ENCODE measurements around the gene EPHB2.

EPHB2 gene

GRCh38 chr1:22952694-22953056, 242.0 kb downstream of the EPHB2 start:
- peaks cover 35 to 75% of the 10 kb centered on the region in 2 experiments for H3K27me3 ChIP-seq (ENCODE audit: control insufficient read depth in 1 of 2, insufficient read depth in 1 of 2, low read length in 2 of 2)
- H2AFZ ChIP-seq (ENCODE audit: low read depth, low read length) = no peak overlapping the region
- H3K9ac ChIP-seq (ENCODE audit: low read length) = no peak overlapping the region
- no peak overlapping the region for H3K4ac ChIP-seq (ENCODE audit: low read depth in 1 of 2, low read length in 2 of 2)
- no peak for DNase-seq
- no peak overlapping the region for H2BK15ac ChIP-seq (ENCODE audit: low read depth, poor library complexity, severe bottlenecking)
- no peak overlapping the region for H4K8ac ChIP-seq (ENCODE audit: low read length)
- H3K79me1 ChIP-seq (replicated peaks; ENCODE audit: low read length, poor library complexity, severe bottlenecking) = no peaks in the 10 kb centered on the region
- H4K91ac ChIP-seq (ENCODE audit: low read length) = no peak overlapping the region
- 95% methylated on average over 3 of the region's 5 CpGs for WGBS
- no peak overlapping the region for H3K14ac ChIP-seq (ENCODE audit: low read length in 2 of 2)
- H3K4me3 ChIP-seq (ENCODE audit: insufficient read depth in 1 of 2, low read depth in 1 of 2, low read length in 2 of 2) = no peak overlapping the region
- H3K9me3 ChIP-seq (ENCODE audit: control insufficient read depth, low read length) = no peaks in the 10 kb centered on the region
- no peak overlapping the region for H2AK5ac ChIP-seq (ENCODE audit: low read length, severe bottlenecking)
- H3K36me3 ChIP-seq (ENCODE audit: control insufficient read depth in 1 of 2, insufficient read depth in 2 of 2, low read depth in 1 of 2, low read length in 2 of 2) = no peaks in the 10 kb centered on the region
- no peak overlapping the region for H3K4me2 ChIP-seq (ENCODE audit: low read length, poor library complexity, severe bottlenecking)
- H3K18ac ChIP-seq (ENCODE audit: low read depth in 1 of 2, low read length in 2 of 2) = no peak overlapping the region
- H3K23ac ChIP-seq (ENCODE audit: low read length in 2 of 2) = no peak overlapping the region
- H3K4me1 ChIP-seq (ENCODE audit: control insufficient read depth, insufficient read depth, low read depth, low read length) = peaks cover 6% of the 10 kb centered on the region
- H3K27ac ChIP-seq (ENCODE audit: low read length, poor library complexity, severe bottlenecking) = no peak overlapping the region
- no peak overlapping the region for H2BK5ac ChIP-seq (ENCODE audit: low read depth, low read length, poor library complexity, severe bottlenecking)
- H2BK12ac ChIP-seq (ENCODE audit: low read length in 2 of 2) = no peak overlapping the region
- H2BK120ac ChIP-seq (ENCODE audit: low read depth, low read length) = no peak overlapping the region

- no peak overlapping the region for H3K4ac ChIP-seq (ENCODE audit: low read depth in 1 of 2, low read length in 2 of 2)
- H3K4me2 ChIP-seq (ENCODE audit: low read length, poor library complexity, severe bottlenecking) = no peak overlapping the region
- H3K36me3 ChIP-seq (ENCODE audit: control insufficient read depth in 1 of 2, insufficient read depth in 2 of 2, low read depth in 1 of 2, low read length in 2 of 2) = no peaks in the 10 kb centered on the region
- H3K9me3 ChIP-seq (ENCODE audit: control insufficient read depth, low read length) = no peaks in the 10 kb centered on the region
- H2BK120ac ChIP-seq (ENCODE audit: low read depth, low read length) = no peak overlapping the region
- peak overlapping the region in 1 of 2 experiments; percentile 33 for H3K4me3 ChIP-seq (ENCODE audit: insufficient read depth in 1 of 2, low read depth in 1 of 2, low read length in 2 of 2)
- H2BK12ac ChIP-seq (ENCODE audit: low read length in 2 of 2) = no peak overlapping the region
- no peak overlapping the region for H2AK5ac ChIP-seq (ENCODE audit: low read length, severe bottlenecking)
- no peaks in the 10 kb centered on the region for H3K79me1 ChIP-seq (replicated peaks; ENCODE audit: low read length, poor library complexity, severe bottlenecking)
- H3K18ac ChIP-seq (ENCODE audit: low read depth in 1 of 2, low read length in 2 of 2) = no peak overlapping the region
- peaks cover 35 to 71% of the 10 kb centered on the region in 2 experiments for H3K27me3 ChIP-seq (ENCODE audit: control insufficient read depth in 1 of 2, insufficient read depth in 1 of 2, low read length in 2 of 2)
- no peak overlapping the region for H3K14ac ChIP-seq (ENCODE audit: low read length in 2 of 2)
- no peak overlapping the region for H4K91ac ChIP-seq (ENCODE audit: low read length)
- no peak overlapping the region for H3K9ac ChIP-seq (ENCODE audit: low read length)
- no peak overlapping the region for H4K8ac ChIP-seq (ENCODE audit: low read length)
- DNase-seq = no peak
- H2AFZ ChIP-seq (ENCODE audit: low read depth, low read length) = no peak overlapping the region
- no peak overlapping the region for H3K27ac ChIP-seq (ENCODE audit: low read length, poor library complexity, severe bottlenecking)
- H3K23ac ChIP-seq (ENCODE audit: low read length in 2 of 2) = no peak overlapping the region
- peaks cover 6% of the 10 kb centered on the region for H3K4me1 ChIP-seq (ENCODE audit: control insufficient read depth, insufficient read depth, low read depth, low read length)
- no peak overlapping the region for H2BK5ac ChIP-seq (ENCODE audit: low read depth, low read length, poor library complexity, severe bottlenecking)
- WGBS = 58% methylated on average over 92 of the region's 92 CpGs
- no peak overlapping the region for H2BK15ac ChIP-seq (ENCODE audit: low read depth, poor library complexity, severe bottlenecking)
Observed at GRCh38 chr1:22953057-22953739, 242.6 kb downstream of the EPHB2 start.

GRCh38 chr1:22953740-22954141, 243.1 kb downstream of the EPHB2 start:
- H3K27ac ChIP-seq (ENCODE audit: low read length, poor library complexity, severe bottlenecking) = no peak overlapping the region
- no peaks in the 10 kb centered on the region for H3K79me1 ChIP-seq (replicated peaks; ENCODE audit: low read length, poor library complexity, severe bottlenecking)
- no peak overlapping the region for H3K14ac ChIP-seq (ENCODE audit: low read length in 2 of 2)
- H2BK5ac ChIP-seq (ENCODE audit: low read depth, low read length, poor library complexity, severe bottlenecking) = no peak overlapping the region
- H4K91ac ChIP-seq (ENCODE audit: low read length) = no peak overlapping the region
- H2BK12ac ChIP-seq (ENCODE audit: low read length in 2 of 2) = no peak overlapping the region
- no peak overlapping the region for H3K4me3 ChIP-seq (ENCODE audit: insufficient read depth in 1 of 2, low read depth in 1 of 2, low read length in 2 of 2)
- no peak overlapping the region for H3K9ac ChIP-seq (ENCODE audit: low read length)
- no peaks in the 10 kb centered on the region for H3K36me3 ChIP-seq (ENCODE audit: control insufficient read depth in 1 of 2, insufficient read depth in 2 of 2, low read depth in 1 of 2, low read length in 2 of 2)
- H2AK5ac ChIP-seq (ENCODE audit: low read length, severe bottlenecking) = no peak overlapping the region
- H4K8ac ChIP-seq (ENCODE audit: low read length) = no peak overlapping the region
- H3K27me3 ChIP-seq (ENCODE audit: control insufficient read depth in 1 of 2, insufficient read depth in 1 of 2, low read length in 2 of 2) = peaks cover 40 to 72% of the 10 kb centered on the region in 2 experiments
- H3K23ac ChIP-seq (ENCODE audit: low read length in 2 of 2) = no peak overlapping the region
- no peak overlapping the region for H2BK120ac ChIP-seq (ENCODE audit: low read depth, low read length)
- WGBS = 47% methylated on average over 35 of the region's 38 CpGs
- no peak overlapping the region for H3K18ac ChIP-seq (ENCODE audit: low read depth in 1 of 2, low read length in 2 of 2)
- no peak overlapping the region for H3K4ac ChIP-seq (ENCODE audit: low read depth in 1 of 2, low read length in 2 of 2)
- no peaks in the 10 kb centered on the region for H3K9me3 ChIP-seq (ENCODE audit: control insufficient read depth, low read length)
- H3K4me2 ChIP-seq (ENCODE audit: low read length, poor library complexity, severe bottlenecking) = no peak overlapping the region
- H2BK15ac ChIP-seq (ENCODE audit: low read depth, poor library complexity, severe bottlenecking) = no peak overlapping the region
- DNase-seq = no peak
- H3K4me1 ChIP-seq (ENCODE audit: control insufficient read depth, insufficient read depth, low read depth, low read length) = peaks cover 6% of the 10 kb centered on the region
- no peak overlapping the region for H2AFZ ChIP-seq (ENCODE audit: low read depth, low read length)

GRCh38 chr1:22955146-22955545, 244.5 kb downstream of the EPHB2 start:
- Histone ChIP-seq H4K8ac (ENCODE audit: low read length) (no peak overlapping the region), H3K27ac (ENCODE audit: low read length, poor library complexity, severe bottlenecking) (no peak overlapping the region), H3K9me3 (ENCODE audit: control insufficient read depth, low read length) (no peaks in the 10 kb centered on the region), H3K79me1 (replicated peaks; ENCODE audit: low read length, poor library complexity, severe bottlenecking) (no peaks in the 10 kb centered on the region), H3K4me3 (ENCODE audit: insufficient read depth in 1 of 2, low read depth in 1 of 2, low read length in 2 of 2) (no peak overlapping the region), H3K9ac (ENCODE audit: low read length) (no peak overlapping the region), H2BK15ac (ENCODE audit: low read depth, poor library complexity, severe bottlenecking) (no peak overlapping the region), H2AK5ac (ENCODE audit: low read length, severe bottlenecking) (no peak overlapping the region), H3K14ac (ENCODE audit: low read length in 2 of 2) (no peak overlapping the region), H3K4me1 (ENCODE audit: control insufficient read depth, insufficient read depth, low read depth, low read length) (peaks cover 6% of the 10 kb centered on the region), H3K27me3 (ENCODE audit: control insufficient read depth in 1 of 2, insufficient read depth in 1 of 2, low read length in 2 of 2) (peaks cover 47 to 78% of the 10 kb centered on the region in 2 experiments), H3K18ac (ENCODE audit: low read depth in 1 of 2, low read length in 2 of 2) (no peak overlapping the region), H3K23ac (ENCODE audit: low read length in 2 of 2) (no peak overlapping the region), H2BK5ac (ENCODE audit: low read depth, low read length, poor library complexity, severe bottlenecking) (no peak overlapping the region), H2BK12ac (ENCODE audit: low read length in 2 of 2) (no peak overlapping the region), H2AFZ (ENCODE audit: low read depth, low read length) (no peak overlapping the region), H4K91ac (ENCODE audit: low read length) (no peak overlapping the region), H3K4me2 (ENCODE audit: low read length, poor library complexity, severe bottlenecking) (no peak overlapping the region), H2BK120ac (ENCODE audit: low read depth, low read length) (no peak overlapping the region), H3K4ac (ENCODE audit: low read depth in 1 of 2, low read length in 2 of 2) (no peak overlapping the region), H3K36me3 (ENCODE audit: control insufficient read depth in 1 of 2, insufficient read depth in 2 of 2, low read depth in 1 of 2, low read length in 2 of 2) (no peaks in the 10 kb centered on the region)
- WGBS = 76% methylated on average over 7 of the region's 7 CpGs
- no peak for DNase-seq

All from mesenchymal stem cell (in vitro differentiated cells and primary cell).